Hepatocyte (in vitro differentiated cells): ENCODE data around the gene SH3BGRL3. TPM values are rescaled to one million over a fixed set of nuclear protein-coding genes. Genes with fewer than 3 reads are reported as not detected.
A peak's percentile ranks its signal among the peaks of the same experiment; 100 is the strongest.

ENCODE experiments used
- DNase-seq: peaks from one replicate; pipeline ENCODE4 v3.0.0-alpha.2; 2016; ENCODE audit warnings: low spot score
- H2AFZ ChIP-seq: fragments of 200-600 bp; sonication (generic); 2 replicates; pipeline ENCODE4 v1.6.0; 2016; ENCODE audit warnings: antibody characterized with exemption, mild to moderate bottlenecking
- H3K27ac ChIP-seq: fragments of 200-600 bp; sonication (generic); 2 replicates; pipeline ENCODE4 v1.5.1; 2016; ENCODE audit warnings: mild to moderate bottlenecking
- H3K27me3 ChIP-seq: fragments of 200-600 bp; sonication (generic); 2 replicates; pipeline ENCODE4 v1.6.1; 2016
- H3K36me3 ChIP-seq: fragments of 200-600 bp; sonication (generic); replicated peaks from 2 replicates; pipeline ENCODE4 v1.5.1; 2016; ENCODE audit warnings: low read depth; ENCODE audit not compliant: insufficient read depth
- H3K4me1 ChIP-seq: fragments of 200-600 bp; sonication (generic); 2 replicates; pipeline ENCODE4 v1.5.1; 2016; ENCODE audit warnings: mild to moderate bottlenecking, moderate library complexity; ENCODE audit not compliant: insufficient read depth
- H3K4me2 ChIP-seq: fragments of 200-600 bp; sonication (generic); 2 replicates; pipeline ENCODE4 v1.6.0; 2016
- H3K4me3 ChIP-seq: fragments of 200-600 bp; sonication (generic); 2 replicates; pipeline ENCODE4 v1.5.1; 2016; ENCODE audit warnings: mild to moderate bottlenecking
- H3K79me2 ChIP-seq: fragments of 200-600 bp; sonication (generic); 2 replicates; pipeline ENCODE4 v1.6.0; 2017; ENCODE audit warnings: mild to moderate bottlenecking
- H3K9me2 ChIP-seq: fragments of 200-600 bp; sonication (generic); replicated peaks from 2 replicates; pipeline ENCODE4 v1.6.0; 2017; ENCODE audit warnings: mild to moderate bottlenecking; ENCODE audit not compliant: insufficient read depth
- H3K9me3 ChIP-seq: fragments of 200-600 bp; sonication (generic); 2 replicates; pipeline ENCODE4 v1.5.1; 2016; ENCODE audit warnings: low read depth, mild to moderate bottlenecking
- H4K20me1 ChIP-seq: fragments of 200-600 bp; sonication (generic); 2 replicates; pipeline ENCODE4 v1.6.0; 2016; ENCODE audit warnings: mild to moderate bottlenecking; ENCODE audit not compliant: insufficient read depth, poor library complexity, severe bottlenecking
- EZH2 ChIP-seq: fragments of 200-600 bp; sonication (generic); IDR thresholded peaks from 2 replicates; pipeline ENCODE4 v1.6.1; 2016; ENCODE audit warnings: antibody characterized with exemption, mild to moderate bottlenecking, borderline replicate concordance
- EZH2phosphoT487 ChIP-seq: fragments of 200-600 bp; sonication (generic); IDR thresholded peaks from one replicate; pipeline ENCODE4 v1.6.1; 2018; ENCODE audit warnings: antibody characterized with exemption, mild to moderate bottlenecking, low read depth, moderate library complexity; ENCODE audit not compliant: unreplicated experiment, severe bottlenecking
- WGBS: methylation state at CpG from one replicate; pipeline ENCODE4 v1.1.6; 2016; ENCODE audit warnings: low lambda C conversion rate; ENCODE audit errors: missing lambda C conversion rate; 5-methylcytosine and 5-hydroxymethylcytosine counted together
- polyA plus RNA-seq: library from polyadenylated mRNA; unstranded; fragments of >200 nt; fragmentation: Nextera tagmentation; extraction: Ambion mirVana; gene quantifications from 2 replicates; pipeline ENCODE4 v1.2.1, GENCODE V29; 2016
- total RNA-seq: library from RNA; depleted of rRNA; stranded (reverse); fragments of >200 nt; gene quantifications from 2 replicates; pipeline ENCODE4 v1.2.3, GENCODE V29; 2014
- TF ChIP-seq, protein P1 (sequence below): fragments of 200-600 bp; sonication (generic); IDR thresholded peaks from 2 replicates; pipeline ENCODE4 v1.5.1; 2016; ENCODE audit warnings: antibody characterized with exemption, mild to moderate bottlenecking; ENCODE audit not compliant: poor library complexity

Gene SH3BGRL3
- total and polyA plus RNA-seq, 2 experiments from 2014 or later, result 35.9 to 420 TPM

- no peak overlapping the region for H2AFZ ChIP-seq
- no peak overlapping the region for H3K4me2 ChIP-seq
- TF ChIP-seq, protein P1, sequence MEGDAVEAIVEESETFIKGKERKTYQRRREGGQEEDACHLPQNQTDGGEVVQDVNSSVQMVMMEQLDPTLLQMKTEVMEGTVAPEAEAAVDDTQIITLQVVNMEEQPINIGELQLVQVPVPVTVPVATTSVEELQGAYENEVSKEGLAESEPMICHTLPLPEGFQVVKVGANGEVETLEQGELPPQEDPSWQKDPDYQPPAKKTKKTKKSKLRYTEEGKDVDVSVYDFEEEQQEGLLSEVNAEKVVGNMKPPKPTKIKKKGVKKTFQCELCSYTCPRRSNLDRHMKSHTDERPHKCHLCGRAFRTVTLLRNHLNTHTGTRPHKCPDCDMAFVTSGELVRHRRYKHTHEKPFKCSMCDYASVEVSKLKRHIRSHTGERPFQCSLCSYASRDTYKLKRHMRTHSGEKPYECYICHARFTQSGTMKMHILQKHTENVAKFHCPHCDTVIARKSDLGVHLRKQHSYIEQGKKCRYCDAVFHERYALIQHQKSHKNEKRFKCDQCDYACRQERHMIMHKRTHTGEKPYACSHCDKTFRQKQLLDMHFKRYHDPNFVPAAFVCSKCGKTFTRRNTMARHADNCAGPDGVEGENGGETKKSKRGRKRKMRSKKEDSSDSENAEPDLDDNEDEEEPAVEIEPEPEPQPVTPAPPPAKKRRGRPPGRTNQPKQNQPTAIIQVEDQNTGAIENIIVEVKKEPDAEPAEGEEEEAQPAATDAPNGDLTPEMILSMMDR, result peak; percentile 62
- no peak for TF ChIP-seq EZH2phosphoT487
These were observed 4.1 kb upstream of the SH3BGRL3 start for GRCh38 chr1:26275580-26276431.

GRCh38 chr1:26276432-26276838 is 3.5 kb upstream of the SH3BGRL3 start:
- no peaks in the 10 kb centered on the region for H3K36me3 ChIP-seq
- no peaks in the 10 kb centered on the region for H3K27me3 ChIP-seq
- no peak overlapping the region for H3K4me3 ChIP-seq
- H2AFZ ChIP-seq, result no peak overlapping the region
- peaks cover 54% of the 10 kb centered on the region for H3K4me1 ChIP-seq
- DNase-seq, result no peak
- H3K27ac ChIP-seq, result peak overlapping the region; percentile 94
- peaks cover 18% of the 10 kb centered on the region for H3K79me2 ChIP-seq
- H3K9me2 ChIP-seq, result no peaks in the 10 kb centered on the region
- no peak overlapping the region for H3K4me2 ChIP-seq
- TF ChIP-seq EZH2phosphoT487 (no peak), EZH2 (no peak)
- TF ChIP-seq, protein P1, result no peak
- H4K20me1 ChIP-seq, result no peaks in the 10 kb centered on the region
- 97% methylated on average over 2 of the region's 2 CpGs for WGBS
- no peaks in the 10 kb centered on the region for H3K9me3 ChIP-seq

More at GRCh38 chr1:26275580-26276431, 4.1 kb upstream of the SH3BGRL3 start:
- peak; percentile 90 for DNase-seq
- Histone ChIP-seq H3K36me3 (no peaks in the 10 kb centered on the region), H4K20me1 (no peaks in the 10 kb centered on the region), H3K4me3 (no peak overlapping the region), H3K9me2 (no peaks in the 10 kb centered on the region), H3K9me3 (no peaks in the 10 kb centered on the region), H3K4me1 (peaks cover 48% of the 10 kb centered on the region), H3K27ac (peak overlapping the region; percentile 94), H3K79me2 (peaks cover 14% of the 10 kb centered on the region), H3K27me3 (no peaks in the 10 kb centered on the region)
- WGBS, result 53% methylated on average over 3 of the region's 3 CpGs

DNA sequence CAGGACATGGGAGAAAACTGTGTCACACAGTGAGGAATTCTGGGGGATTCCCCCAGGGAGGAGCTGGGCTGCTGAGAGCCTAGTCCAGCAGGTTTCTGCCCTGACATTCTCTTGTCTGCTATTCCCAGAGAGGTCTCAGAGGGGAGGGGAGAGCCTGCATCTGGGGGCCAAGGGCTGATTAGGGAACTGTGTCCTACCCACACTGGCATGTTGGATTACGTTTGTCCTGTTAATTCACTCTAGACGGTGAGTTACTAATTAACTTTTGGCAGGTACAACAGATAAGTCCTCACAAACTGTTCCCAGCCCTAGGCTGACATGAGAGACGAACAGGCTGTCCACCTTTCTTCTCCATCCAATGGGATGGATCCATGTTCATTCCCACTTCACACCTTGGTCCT is 2.6 kb upstream of the SH3BGRL3 start:
- Histone ChIP-seq H3K9me3 (no peaks in the 10 kb centered on the region), H3K4me2 (no peak overlapping the region), H3K4me1 (peaks cover 58% of the 10 kb centered on the region), H3K4me3 (no peak overlapping the region), H3K9me2 (no peaks in the 10 kb centered on the region), H3K79me2 (peaks cover 19% of the 10 kb centered on the region), H3K27me3 (no peaks in the 10 kb centered on the region), H3K36me3 (no peaks in the 10 kb centered on the region), H4K20me1 (no peaks in the 10 kb centered on the region), H3K27ac (peak overlapping the region; percentile 94), H2AFZ (no peak overlapping the region)
- TF ChIP-seq EZH2, result no peak
- TF ChIP-seq EZH2phosphoT487, result no peak
- TF ChIP-seq, protein P1, result no peak
- DNase-seq, result peak; percentile 75
- 69% methylated on average over 3 of the region's 3 CpGs for WGBS
